GM12878 (cell line): Measurements from ENCODE around the gene DPM2. TPM values are rescaled to one million over a fixed set of nuclear protein-coding genes. Genes with fewer than 3 reads are reported as not detected.

Experiments used
- ATAC-seq: fragments of 200-7000 bp; cut with Tn5 transposase; 3 replicates; pipeline ENCODE4 v1.9.1; 2020; ENCODE audit warnings: mild to moderate bottlenecking, moderate library complexity
- BruUV-seq: library from RNA; stranded (reverse); fragments of 400-500 nt; replicated peaks from 2 replicates; lab custom pipeline; 2021; lab: Mats Ljungman, UMichigan
- CTCF ChIA-PET: fragments of 300-600 bp; sonication (Branson Sonifier 250); formaldehyde crosslinking; extraction: SDS; loops from one replicate; lab custom pipeline; 2021; ENCODE audit warnings: inconsistent platforms; lab: Yijun Ruan, JAX
- POLR2A ChIA-PET: fragments of 350-600 bp; formaldehyde crosslinking; extraction: SDS; loops from one replicate; lab custom pipeline; 2021; ENCODE audit warnings: inconsistent platforms; lab: Charles Lee
- RAD21 ChIA-PET: fragments of 300-600 bp; sonication (Branson Sonifier 250); formaldehyde crosslinking; loops from one replicate; lab custom pipeline; 2023; ENCODE audit warnings: antibody characterized with exemption; ENCODE audit not compliant: unreplicated experiment; lab: Charles Lee
- SMC1A ChIA-PET: fragments of 300-600 bp; sonication (Branson Sonifier 250); formaldehyde crosslinking; loops from one replicate; lab custom pipeline; 2023; ENCODE audit not compliant: unreplicated experiment, uncharacterized antibody; lab: Charles Lee
- DNase-seq: peaks from one replicate; pipeline ENCODE4 v3.0.0-alpha.2; 2011; ENCODE audit warnings: low read depth, low spot score
- FAIRE-seq: peaks from 3 replicates; lab custom pipeline; 2011; peaks lifted over from hg19 to GRCh38; lab: Jason Lieb, UNC
- H2AFZ ChIP-seq: 2 replicates; pipeline ENCODE4 v1.6.0; 2011; ENCODE audit warnings: low read depth, low read length, control low read depth; ENCODE audit not compliant: control insufficient read depth
- H3K27ac ChIP-seq: 2 replicates; pipeline ENCODE4 v1.5.1; 2011; ENCODE audit warnings: control low read depth; ENCODE audit not compliant: control insufficient read depth, insufficient read depth
- H3K27me3 ChIP-seq, 2 experiments: replicated peaks in 1 of 2; 2 replicates each; pipeline versions ENCODE4 v1.6.0 to v1.6.1; 2011; ENCODE audit warnings: low read length in 1 of 2; ENCODE audit not compliant: control insufficient read depth in 2 of 2, insufficient read depth in 2 of 2
- H3K36me3 ChIP-seq, 2 experiments: 2 replicates each; pipeline ENCODE4 v1.5.1; 2011; ENCODE audit warnings: low read length in 1 of 2; ENCODE audit not compliant: control insufficient read depth in 2 of 2, insufficient read depth in 2 of 2
- H3K4me1 ChIP-seq: 2 replicates; pipeline ENCODE4 v1.6.1; 2011; ENCODE audit warnings: mild to moderate bottlenecking, low read length, moderate library complexity, mixed read lengths; ENCODE audit not compliant: control insufficient read depth, insufficient read depth
- H3K4me2 ChIP-seq: 2 replicates; pipeline ENCODE4 v1.6.0; 2011; ENCODE audit warnings: control low read depth; ENCODE audit not compliant: control insufficient read depth, insufficient read depth
- H3K4me3 ChIP-seq: fragments of 200-600 bp; sonication (generic); 2 replicates; pipeline ENCODE4 v1.5.1; 2016
- H3K79me2 ChIP-seq: 2 replicates; pipeline ENCODE4 v1.6.0; 2011; ENCODE audit warnings: low read length; ENCODE audit not compliant: control insufficient read depth, insufficient read depth
- H3K9ac ChIP-seq: 2 replicates; pipeline ENCODE4 v1.8.0; 2011; ENCODE audit warnings: low read length, control low read depth, mixed read lengths; ENCODE audit not compliant: control insufficient read depth, insufficient read depth
- H3K9me3 ChIP-seq: replicated peaks from 3 replicates; pipeline ENCODE4 v1.5.1; 2011; ENCODE audit warnings: mild to moderate bottlenecking, low read length; ENCODE audit not compliant: control insufficient read depth, insufficient read depth
- H4K20me1 ChIP-seq: 2 replicates; pipeline ENCODE4 v1.6.0; 2011; ENCODE audit not compliant: control insufficient read depth, insufficient read depth
- EZH2 ChIP-seq: IDR thresholded peaks from 2 replicates; pipeline ENCODE4 v1.6.1; 2012; ENCODE audit warnings: low read depth, mild to moderate bottlenecking, control low read depth, inconsistent platforms, low read length, borderline replicate concordance; ENCODE audit not compliant: control insufficient read depth
- MXI1 ChIP-seq: fragments of 150-350 bp; IDR thresholded peaks from 2 replicates; pipeline ENCODE4 v1.6.1; 2011; ENCODE audit warnings: low read depth, mild to moderate bottlenecking, inconsistent platforms, low read length, improper control_type of control experiment
- SMC3 ChIP-seq: IDR thresholded peaks from 2 replicates; pipeline ENCODE4 v1.6.1; 2011; ENCODE audit warnings: low read length, improper control_type of control experiment, borderline replicate concordance
- USF1 ChIP-seq: IDR thresholded peaks from 2 replicates; pipeline ENCODE4 v1.6.1; 2011; ENCODE audit warnings: borderline replicate concordance, low read depth, mild to moderate bottlenecking, moderate library complexity, mixed read lengths, low read length; ENCODE audit not compliant: insufficient read depth; ENCODE audit errors: extremely low read length
- ZNF384 ChIP-seq: IDR thresholded peaks from 2 replicates; pipeline ENCODE4 v1.6.1; 2012; ENCODE audit warnings: low read depth, mild to moderate bottlenecking, low read length, improper control_type of control experiment, borderline replicate concordance
- ZNF592 ChIP-seq: fragments of 450-650 bp; IDR thresholded peaks from 2 replicates; pipeline ENCODE4 v1.6.1; 2017; ENCODE audit warnings: mild to moderate bottlenecking, moderate library complexity
- ZNF687 ChIP-seq: fragments of 450-650 bp; IDR thresholded peaks from 2 replicates; pipeline ENCODE4 v1.6.1; 2017; ENCODE audit warnings: mild to moderate bottlenecking, moderate library complexity
- WGBS: methylation state at CpG from one replicate; pipeline ENCODE4 v1.1.6; 2016; ENCODE audit warnings: low lambda C conversion rate; ENCODE audit not compliant: insufficient replicate concordance, insufficient coverage; ENCODE audit errors: missing lambda C conversion rate; 5-methylcytosine and 5-hydroxymethylcytosine counted together
- in situ Hi-C: fragments of 300-500 bp; cut with MboI; formaldehyde crosslinking; loops from 9 replicates; pipeline ENCODE4 v1.14.3; 2018; ENCODE audit warnings: mixed read lengths
- intact Hi-C: fragments of 100-400 bp; cut with micrococcal nuclease; formaldehyde crosslinking; loops from one replicate; pipeline ENCODE4 v1.14.2; 2022; ENCODE audit not compliant: unreplicated experiment
- polyA plus RNA-seq, 11 experiments: library from polyadenylated mRNA; depleted of rRNA in 4 of 11; unstranded in 6 of 11; stranded (reverse) in 5 of 11; fragments of >200 nt; fragmentation: Nextera tagmentation in 4 of 11; fragmentation: Illumina TruSeq in 1 of 11; extraction: Ambion mirVana in 4 of 11; extraction: Trizol in 1 of 11; gene quantifications; 1 replicate in 1 of 11; 2 replicates in 10 of 11; pipeline versions ENCODE4 v1.2.1 to v1.2.3, GENCODE V29; 2011 to 2016; ENCODE audit warnings: inconsistent platforms in 2 of 11, missing spikeins in 2 of 11, low read depth in 1 of 11
- total RNA-seq, 4 experiments: library from RNA; depleted of rRNA in 3 of 4; stranded (reverse); fragments of >200 nt in 3 of 4; fragmentation: Illumina TruSeq in 1 of 4; extraction: Trizol in 1 of 4; gene quantifications; 2 replicates each; pipeline versions ENCODE4 v1.2.1 to v1.2.3, GENCODE V29; 2013 to 2021

Gene DPM2
- total and polyA plus RNA-seq, 10 of the 15 experiments (the other 5 are each of a cell fraction or from before 2014, with no cell fraction given), result 22.7 to 77.9 (median 44.7) TPM

- H3K9ac ChIP-seq, result peak overlapping the region; percentile 92
- in situ Hi-C loops, result no loop called here
These were observed 632 bp downstream of the DPM2 start for GRCh38 chr9:127937056-127937387.

More at GRCh38 chr9:127937056-127937387, 632 bp downstream of the DPM2 start:
- H3K27me3 ChIP-seq, result no peaks in the 10 kb centered on the region
- H2AFZ ChIP-seq, result peak overlapping the region; percentile 90
- H3K27ac ChIP-seq, result peak overlapping the region; percentile 88
- H3K4me3 ChIP-seq, result peak overlapping the region; percentile 95
- POLR2A ChIA-PET, result interaction anchor here (1.1 to 1.4 kb wide), 2 partner anchors 98 to 179 kb away, joined by 3 to 4 read pairs; no protein-coding TSS in a partner anchor
- H3K79me2 ChIP-seq, result peaks cover 22% of the 10 kb centered on the region
- no peaks in the 10 kb centered on the region for H4K20me1 ChIP-seq
- ATAC-seq (no peak), DNase-seq (no peak), FAIRE-seq (no peak)
- TF ChIP-seq ZNF384, result no peak
- TF ChIP-seq ZNF592, result no peak
- TF ChIP-seq SMC3, result no peak
- no peak for TF ChIP-seq MXI1
- TF ChIP-seq ZNF687, result no peak
- no peak for TF ChIP-seq USF1
- no peak for TF ChIP-seq EZH2
- RAD21 ChIA-PET, result interaction anchor here (1.7 kb wide), 1 partner anchor 202 kb away, joined by 4 read pairs; the partner anchor contains the start of gene TOR2A
- no TSS peak for BruUV-seq
- peak overlapping the region; percentile 95 for H3K4me2 ChIP-seq
- H3K4me1 ChIP-seq, result peaks cover 5% of the 10 kb centered on the region; the same call in 1 of the 2 replicates
- intact Hi-C loops, result no loop called here
- CTCF ChIA-PET, result interaction anchor here (1.1 to 1.4 kb wide), 3 partner anchors 16 to 202 kb away, joined by 3 to 5 read pairs (median 4); partner anchors contain the start of gene TOR2A
- H3K9me3 ChIP-seq, result no peaks in the 10 kb centered on the region
- 4% methylated on average over 7 of the region's 7 CpGs for WGBS
- SMC1A ChIA-PET, result no interaction called here
- H3K36me3 ChIP-seq, result peaks cover 0 to 3% of the 10 kb centered on the region in 2 experiments; a peak in 2 of 4 replicates
